ENCODE data around the gene RRP12. TPM values are rescaled to one million over a fixed set of nuclear protein-coding genes. Genes with fewer than 3 reads are reported as not detected.

Gene RRP12
- 10 to 100 TPM; 13.3 to 56.9 (median 27.5) TPM for total RNA-seq
- 10 to 100 TPM; 27.2 to 42.9 (median 35.6) TPM for polyA plus RNA-seq
- long read RNA-seq, donor 1, full-length matches to known transcripts = 5 of 5 reads
- long read RNA-seq, donor 1, partial matches to known transcripts = 0 of 5 reads
- long read RNA-seq, donor 1, other reads (novel, unspliced or antisense) = 0 of 5 reads
- long read RNA-seq, donor 2, full-length matches to known transcripts = 2 of 230 reads
- long read RNA-seq, donor 2, partial matches to known transcripts = 228 of 230 reads
- long read RNA-seq, donor 2, other reads (novel, unspliced or antisense) = 0 of 230 reads
- long read RNA-seq, donor 3, full-length matches to known transcripts = 3 of 416 reads
- long read RNA-seq, donor 3, partial matches to known transcripts = 413 of 416 reads
- long read RNA-seq, donor 3, other reads (novel, unspliced or antisense) = 0 of 416 reads
- long read RNA-seq, donor 4, full-length matches to known transcripts = 1 of 8 reads
- long read RNA-seq, donor 4, partial matches to known transcripts = 2 of 8 reads
- long read RNA-seq, donor 4, other reads (novel, unspliced or antisense) = 5 of 8 reads
- long read RNA-seq, donor 5, full-length matches to known transcripts = 31 of 76 reads
- long read RNA-seq, donor 5, partial matches to known transcripts = 36 of 76 reads
- long read RNA-seq, donor 5, other reads (novel, unspliced or antisense) = 9 of 76 reads
- long read RNA-seq, donor 6, full-length matches to known transcripts = 1 of 5 reads
- long read RNA-seq, donor 6, partial matches to known transcripts = 2 of 5 reads
- long read RNA-seq, donor 6, other reads (novel, unspliced or antisense) = 2 of 5 reads
- long read RNA-seq, donor 7, partial matches to known transcripts = 0 of 4 reads
- long read RNA-seq, donor 7, other reads (novel, unspliced or antisense) = 0 of 4 reads
- long read RNA-seq, donor 8, full-length matches to known transcripts = 5 of 474 reads
- long read RNA-seq, donor 8, partial matches to known transcripts = 469 of 474 reads
- long read RNA-seq, donor 8, other reads (novel, unspliced or antisense) = 0 of 474 reads
- long read RNA-seq, donor 9, full-length matches to known transcripts = 1 of 1 reads
- long read RNA-seq, donor 9, partial matches to known transcripts = 0 of 1 reads
- long read RNA-seq, donor 9, other reads (novel, unspliced or antisense) = 0 of 1 reads
- long read RNA-seq, donor 10, partial matches to known transcripts = 0 of 4 reads
- long read RNA-seq, donor 10, other reads (novel, unspliced or antisense) = 0 of 4 reads

DNA sequence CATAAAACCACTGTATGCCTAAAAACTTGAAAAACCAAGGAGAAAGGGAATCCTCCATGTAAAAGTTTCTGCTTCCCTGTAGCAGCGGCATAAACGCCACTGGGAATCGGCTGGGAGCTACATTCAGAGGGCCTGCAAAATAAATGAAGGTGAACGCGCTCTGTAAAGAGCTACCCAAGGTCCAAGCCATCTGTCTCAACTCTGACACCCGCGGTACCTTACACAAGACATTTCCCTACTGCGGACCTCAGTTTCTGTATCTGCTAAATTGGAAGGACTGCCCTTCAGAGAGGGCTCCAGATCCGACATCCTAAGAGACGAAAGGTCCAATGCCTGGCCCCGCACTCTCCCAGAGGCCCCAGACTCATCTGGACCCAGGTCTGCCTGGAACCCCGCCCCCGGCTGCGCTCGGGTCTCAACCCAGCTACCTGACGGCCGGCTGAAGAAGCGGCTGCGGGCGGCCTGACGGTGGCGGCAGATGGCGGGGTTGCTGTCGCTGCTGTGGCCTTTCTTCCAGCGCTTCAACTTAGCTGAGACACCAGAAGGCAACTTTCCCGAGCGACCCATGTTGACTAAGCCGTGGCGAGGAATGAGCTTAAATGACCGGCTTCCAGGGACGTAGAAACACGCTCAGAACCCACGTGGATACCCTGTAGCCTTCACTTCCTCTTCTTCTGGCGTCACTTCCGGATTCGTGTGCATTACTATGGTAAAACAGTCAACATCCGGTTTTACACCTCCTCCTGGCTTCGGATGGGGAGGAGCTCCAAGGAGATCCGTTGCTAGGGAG lies at the start of gene RRP12:
RRP12 (minus strand) TSS at position 676 of the 790 bp plus-strand sequence; CDS start at position 567, 109 bp downstream.
- intact Hi-C loops (cut with DNase I) = no loop called here
- Histone ChIP-seq H3K9me3 (replicated peaks in 1 of 3) (no peaks in the 10 kb centered on the region), H3K36me3 (replicated peaks in 1 of 2) (peaks cover 0 to 15% of the 10 kb centered on the region in 2 donors), H3K4me1 (replicated peaks in 1 of 2) (peaks cover 9 to 14% of the 10 kb centered on the region in 2 donors), H3K27ac (peak within 1 kb of the TSS; percentile 71 to 98 (median 89)), H3K4me3 (peak within 1 kb of the TSS; percentile 20 to 86 (median 48)), H3K27me3 (no peaks in the 10 kb centered on the region)
- DNase-seq = peak; percentile 91 to 97 (median 96)
- TF ChIP-seq, protein P1, sequence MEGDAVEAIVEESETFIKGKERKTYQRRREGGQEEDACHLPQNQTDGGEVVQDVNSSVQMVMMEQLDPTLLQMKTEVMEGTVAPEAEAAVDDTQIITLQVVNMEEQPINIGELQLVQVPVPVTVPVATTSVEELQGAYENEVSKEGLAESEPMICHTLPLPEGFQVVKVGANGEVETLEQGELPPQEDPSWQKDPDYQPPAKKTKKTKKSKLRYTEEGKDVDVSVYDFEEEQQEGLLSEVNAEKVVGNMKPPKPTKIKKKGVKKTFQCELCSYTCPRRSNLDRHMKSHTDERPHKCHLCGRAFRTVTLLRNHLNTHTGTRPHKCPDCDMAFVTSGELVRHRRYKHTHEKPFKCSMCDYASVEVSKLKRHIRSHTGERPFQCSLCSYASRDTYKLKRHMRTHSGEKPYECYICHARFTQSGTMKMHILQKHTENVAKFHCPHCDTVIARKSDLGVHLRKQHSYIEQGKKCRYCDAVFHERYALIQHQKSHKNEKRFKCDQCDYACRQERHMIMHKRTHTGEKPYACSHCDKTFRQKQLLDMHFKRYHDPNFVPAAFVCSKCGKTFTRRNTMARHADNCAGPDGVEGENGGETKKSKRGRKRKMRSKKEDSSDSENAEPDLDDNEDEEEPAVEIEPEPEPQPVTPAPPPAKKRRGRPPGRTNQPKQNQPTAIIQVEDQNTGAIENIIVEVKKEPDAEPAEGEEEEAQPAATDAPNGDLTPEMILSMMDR (IDR thresholded peaks at IDR 0.05) = peak in 1 of 6 experiments; percentile 6
- peak; percentile 38 to 87 for TF ChIP-seq POLR2A (IDR thresholded peaks at IDR 0.05)
- WGBS, 4 donors = 0 to 1% (median 1%) methylated on average over 21 to 39 of the region's 39 CpGs

DNA sequence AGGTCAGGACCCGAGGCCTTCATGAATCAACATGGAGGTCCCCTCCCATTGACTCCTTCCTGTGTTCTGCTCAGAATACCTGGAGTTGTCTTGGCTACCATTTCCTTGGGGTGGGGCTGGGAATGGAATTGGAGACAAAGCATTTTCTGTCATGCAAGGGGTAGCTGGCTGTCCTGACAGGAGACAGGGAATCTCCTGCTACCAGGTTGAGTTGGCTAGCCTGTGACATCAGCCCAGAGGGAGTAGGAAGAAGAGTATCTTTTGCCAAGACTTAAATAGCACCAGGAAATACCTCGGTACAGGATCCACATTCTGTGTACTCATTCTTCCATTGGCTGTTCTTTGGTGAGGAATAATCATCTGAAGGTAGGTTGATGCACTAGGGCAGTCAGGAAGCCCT lies 49.7 kb upstream of the RRP12 start:
- Histone ChIP-seq H3K9me3 (replicated peaks in 1 of 3) (no peaks in the 10 kb centered on the region), H3K27me3 (no peaks in the 10 kb centered on the region), H3K36me3 (replicated peaks in 1 of 2) (peaks cover 0 to 23% of the 10 kb centered on the region in 2 donors), H3K27ac (peak overlapping the region in 1 of 5 donors; percentile 33), H3K4me1 (replicated peaks in 1 of 2) (peaks cover 8 to 30% of the 10 kb centered on the region in 2 donors), H3K4me3 (no peak overlapping the region)
- WGBS, 4 donors = 59 to 80% (median 68%) methylated on average over 2 of the region's 2 CpGs
- TF ChIP-seq, protein P1 (IDR thresholded peaks at IDR 0.05) = no peak
- no peak for TF ChIP-seq POLR2A (IDR thresholded peaks at IDR 0.05)
- DNase-seq = no peak
- intact Hi-C loops (cut with DNase I) = no loop called here

GRCh38 chr10:97445722-97446639 lies 44.8 kb upstream of the RRP12 start, which contains the start of the genes EXOSC1 and ZDHHC16:
Gene EXOSC1, minus strand, starts transcription at chr10:97446006. Its CDS starts 21 bp downstream, at chr10:97445985.
Gene ZDHHC16, plus strand, starts transcription at chr10:97446175. Its CDS starts 5,501 bp downstream, at chr10:97451676.
- intact Hi-C loops (cut with DNase I) = no loop called here
- Histone ChIP-seq H3K27ac (peak within 1 kb of the TSS in 4 of 5 donors; percentile 7 to 79 (median 45)), H3K36me3 (replicated peaks in 1 of 2) (peaks cover 0 to 13% of the 10 kb centered on the region in 2 donors), H3K4me1 (replicated peaks in 1 of 2) (peaks cover 14 to 40% of the 10 kb centered on the region in 2 donors), H3K27me3 (no peaks in the 10 kb centered on the region), H3K4me3 (peak within 1 kb of the TSS; percentile 53 to 98 (median 70)), H3K9me3 (replicated peaks in 1 of 3) (no peaks in the 10 kb centered on the region)
- TF ChIP-seq, protein P1 (IDR thresholded peaks at IDR 0.05) = no peak
- TF ChIP-seq POLR2A (IDR thresholded peaks at IDR 0.05) = peak; percentile 62 to 65
- 0 to 1% (median 0%) methylated on average over 33 to 66 of the region's 66 CpGs for WGBS, 4 donors
- DNase-seq = peak; percentile 90 to 97 (median 93)
